ENCODE data around the gene LEAP2. TPM values are rescaled to one million over a fixed set of nuclear protein-coding genes. Genes with fewer than 3 reads are reported as not detected.

Gene LEAP2, protein sequence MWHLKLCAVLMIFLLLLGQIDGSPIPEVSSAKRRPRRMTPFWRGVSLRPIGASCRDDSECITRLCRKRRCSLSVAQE
- 2.5 TPM for total RNA-seq (ENCODE audit: unreplicated experiment)
- long read RNA-seq = 0 reads

DNA sequence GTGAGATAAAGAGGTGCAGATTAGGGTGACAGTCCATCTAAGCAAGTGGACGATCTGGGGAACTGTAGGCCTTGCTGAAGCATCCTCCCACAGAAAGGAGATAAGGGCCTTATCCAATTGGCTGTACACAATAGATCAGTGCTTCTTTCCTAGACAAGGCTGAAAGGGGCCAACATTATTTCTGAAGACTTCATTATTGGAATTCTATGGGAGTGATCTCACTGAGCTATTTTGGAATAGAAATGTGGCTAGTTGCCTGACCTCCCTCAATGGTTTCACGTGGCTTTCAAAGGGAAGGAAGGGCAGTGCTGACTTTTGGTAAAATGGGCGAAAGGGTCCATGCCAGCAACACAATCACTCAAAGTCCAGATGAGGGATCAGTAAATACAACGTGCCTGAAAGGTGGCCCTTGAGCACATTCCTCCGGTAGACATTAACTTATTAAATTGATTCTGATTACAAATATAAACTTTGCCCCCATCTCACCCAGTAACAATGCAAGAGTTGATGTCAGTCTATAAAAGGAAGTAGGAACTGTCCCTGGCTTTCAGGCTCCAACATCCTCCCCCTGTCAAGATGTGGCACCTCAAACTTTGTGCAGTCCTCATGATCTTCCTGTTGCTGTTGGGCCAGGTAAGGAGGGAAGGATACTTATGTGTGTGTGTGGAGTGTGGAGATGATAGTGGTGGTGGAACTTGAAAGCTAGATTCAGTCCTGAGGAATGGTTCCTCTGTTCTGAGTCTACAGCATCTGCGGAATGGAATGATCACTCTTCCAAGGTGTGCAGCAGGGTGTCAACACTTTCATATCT lies at the start of gene LEAP2:
Gene LEAP2, plus strand, starts transcription at position 550 of the 811 bp plus-strand sequence. Its CDS starts 27 bp downstream, at position 577.
- no peaks in the 10 kb centered on the region for H3K4me1 Mint-ChIP-seq (ENCODE audit: low read depth, unreplicated experiment)
- peaks cover 2% of the 10 kb centered on the region for H3K27me3 Mint-ChIP-seq (ENCODE audit: unreplicated experiment)
- H3K27ac Mint-ChIP-seq (ENCODE audit: unreplicated experiment) = no peak within 1 kb of the TSS
- no peaks in the 10 kb centered on the region for H3K36me3 Mint-ChIP-seq (ENCODE audit: unreplicated experiment)
- H3K9me3 Mint-ChIP-seq (ENCODE audit: unreplicated experiment) = peaks cover 6% of the 10 kb centered on the region
- H3K4me3 Mint-ChIP-seq (ENCODE audit: unreplicated experiment) = no peak within 1 kb of the TSS
- TF ChIP-seq, protein P1, sequence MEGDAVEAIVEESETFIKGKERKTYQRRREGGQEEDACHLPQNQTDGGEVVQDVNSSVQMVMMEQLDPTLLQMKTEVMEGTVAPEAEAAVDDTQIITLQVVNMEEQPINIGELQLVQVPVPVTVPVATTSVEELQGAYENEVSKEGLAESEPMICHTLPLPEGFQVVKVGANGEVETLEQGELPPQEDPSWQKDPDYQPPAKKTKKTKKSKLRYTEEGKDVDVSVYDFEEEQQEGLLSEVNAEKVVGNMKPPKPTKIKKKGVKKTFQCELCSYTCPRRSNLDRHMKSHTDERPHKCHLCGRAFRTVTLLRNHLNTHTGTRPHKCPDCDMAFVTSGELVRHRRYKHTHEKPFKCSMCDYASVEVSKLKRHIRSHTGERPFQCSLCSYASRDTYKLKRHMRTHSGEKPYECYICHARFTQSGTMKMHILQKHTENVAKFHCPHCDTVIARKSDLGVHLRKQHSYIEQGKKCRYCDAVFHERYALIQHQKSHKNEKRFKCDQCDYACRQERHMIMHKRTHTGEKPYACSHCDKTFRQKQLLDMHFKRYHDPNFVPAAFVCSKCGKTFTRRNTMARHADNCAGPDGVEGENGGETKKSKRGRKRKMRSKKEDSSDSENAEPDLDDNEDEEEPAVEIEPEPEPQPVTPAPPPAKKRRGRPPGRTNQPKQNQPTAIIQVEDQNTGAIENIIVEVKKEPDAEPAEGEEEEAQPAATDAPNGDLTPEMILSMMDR (IDR thresholded peaks at IDR 0.05; ENCODE audit: partially characterized antibody, unreplicated experiment) = no peak
- DNase-seq = no peak

GRCh38 chr5:132824426-132824825 lies 49.0 kb upstream of the LEAP2 start:
- no peak for DNase-seq
- Mint-ChIP-seq H3K27me3 (ENCODE audit: unreplicated experiment) (peaks cover 27% of the 10 kb centered on the region), H3K9me3 (ENCODE audit: unreplicated experiment) (peaks cover 6% of the 10 kb centered on the region), H3K27ac (ENCODE audit: unreplicated experiment) (no peak overlapping the region), H3K4me3 (ENCODE audit: unreplicated experiment) (no peak overlapping the region), H3K4me1 (ENCODE audit: low read depth, unreplicated experiment) (no peaks in the 10 kb centered on the region), H3K36me3 (ENCODE audit: unreplicated experiment) (no peaks in the 10 kb centered on the region)
- TF ChIP-seq, protein P1 (IDR thresholded peaks at IDR 0.05; ENCODE audit: partially characterized antibody, unreplicated experiment) = no peak

GRCh38 chr5:132825033-132825833 lies 48.2 kb upstream of the LEAP2 start:
- no peak overlapping the region for H3K4me3 Mint-ChIP-seq (ENCODE audit: unreplicated experiment)
- peak; percentile 57 for DNase-seq

DNA sequence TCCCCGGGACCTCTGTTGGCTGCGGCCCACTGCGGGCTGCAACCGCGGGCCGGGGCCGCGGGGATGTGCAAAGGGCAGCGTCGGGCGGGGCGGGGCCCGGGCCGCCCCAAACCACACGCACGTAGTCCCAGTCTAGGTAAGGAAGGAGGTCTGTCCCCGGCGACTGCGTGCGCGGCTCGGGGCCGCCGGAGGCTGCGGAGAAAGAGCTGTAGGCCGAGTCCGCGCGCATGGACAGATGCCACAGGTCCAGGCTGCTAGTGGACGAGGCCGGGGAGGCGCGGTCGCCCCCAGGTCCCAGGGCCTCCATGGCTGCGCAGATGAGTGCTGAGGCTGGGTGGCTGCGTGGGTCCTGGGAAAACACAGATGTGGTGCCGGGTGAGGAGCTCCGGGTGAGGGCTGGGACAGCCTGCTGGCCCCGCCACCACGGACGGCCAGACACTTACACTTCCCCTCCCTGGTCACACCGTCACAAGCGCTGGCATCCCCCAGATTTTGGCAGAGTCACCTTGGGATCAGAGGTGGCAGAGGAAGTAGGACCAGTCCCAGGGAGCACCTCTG lies 47.6 kb upstream of the LEAP2 start:
- no peak for DNase-seq
- Mint-ChIP-seq H3K9me3 (ENCODE audit: unreplicated experiment) (peaks cover 6% of the 10 kb centered on the region), H3K36me3 (ENCODE audit: unreplicated experiment) (no peaks in the 10 kb centered on the region), H3K27ac (ENCODE audit: unreplicated experiment) (no peak overlapping the region), H3K27me3 (ENCODE audit: unreplicated experiment) (peaks cover 30% of the 10 kb centered on the region), H3K4me3 (ENCODE audit: unreplicated experiment) (no peak overlapping the region), H3K4me1 (ENCODE audit: low read depth, unreplicated experiment) (no peaks in the 10 kb centered on the region)
- TF ChIP-seq, protein P1 (IDR thresholded peaks at IDR 0.05; ENCODE audit: partially characterized antibody, unreplicated experiment) = no peak

More at GRCh38 chr5:132825033-132825833, 48.2 kb upstream of the LEAP2 start:
- TF ChIP-seq, protein P1 (IDR thresholded peaks at IDR 0.05; ENCODE audit: partially characterized antibody, unreplicated experiment) = no peak
- no peaks in the 10 kb centered on the region for H3K4me1 Mint-ChIP-seq (ENCODE audit: low read depth, unreplicated experiment)
- H3K27me3 Mint-ChIP-seq (ENCODE audit: unreplicated experiment) = peaks cover 28% of the 10 kb centered on the region
- no peaks in the 10 kb centered on the region for H3K36me3 Mint-ChIP-seq (ENCODE audit: unreplicated experiment)
- no peak overlapping the region for H3K27ac Mint-ChIP-seq (ENCODE audit: unreplicated experiment)
- peaks cover 6% of the 10 kb centered on the region for H3K9me3 Mint-ChIP-seq (ENCODE audit: unreplicated experiment)

Measured in glutamatergic neuron (in vitro differentiated cells).